ENCODE measurements around the gene MUC5B.
"Not testable (repeated sequence)": the region's sequence is repeated elsewhere in the genome, so short reads cannot be mapped to it uniquely, and the experiment has no call there.

Gene MUC5B

GRCh38 chr11:1234054-1234720, 11.3 kb downstream of the MUC5B start:
- no peak for DNase-seq

DNA sequence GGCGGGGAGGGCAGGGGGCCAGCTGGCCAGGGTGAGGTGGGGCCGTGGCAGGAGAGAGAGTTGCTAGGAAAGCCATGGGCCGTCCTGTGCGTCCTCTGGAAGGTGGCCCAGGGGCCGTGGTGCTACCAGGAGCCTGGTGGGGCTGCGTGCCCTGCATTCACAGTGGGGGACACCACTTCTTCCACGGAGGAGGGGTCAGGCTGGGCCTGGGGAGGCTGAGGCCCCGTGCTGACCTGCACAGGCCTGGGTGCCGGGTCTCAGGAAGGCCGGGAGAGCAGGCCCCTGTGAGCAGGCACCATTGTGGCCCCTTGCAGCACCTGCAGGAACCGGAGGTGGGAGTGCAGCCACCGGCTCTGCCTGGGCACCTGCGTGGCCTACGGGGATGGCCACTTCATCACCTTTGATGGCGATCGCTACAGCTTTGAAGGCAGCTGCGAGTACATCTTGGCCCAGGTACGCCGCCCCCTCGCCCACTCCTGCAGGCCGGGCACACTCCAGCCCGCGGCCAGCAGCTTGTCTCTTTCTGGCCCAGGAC, 12.0 kb downstream of the MUC5B start:
- no peak for DNase-seq

DNA sequence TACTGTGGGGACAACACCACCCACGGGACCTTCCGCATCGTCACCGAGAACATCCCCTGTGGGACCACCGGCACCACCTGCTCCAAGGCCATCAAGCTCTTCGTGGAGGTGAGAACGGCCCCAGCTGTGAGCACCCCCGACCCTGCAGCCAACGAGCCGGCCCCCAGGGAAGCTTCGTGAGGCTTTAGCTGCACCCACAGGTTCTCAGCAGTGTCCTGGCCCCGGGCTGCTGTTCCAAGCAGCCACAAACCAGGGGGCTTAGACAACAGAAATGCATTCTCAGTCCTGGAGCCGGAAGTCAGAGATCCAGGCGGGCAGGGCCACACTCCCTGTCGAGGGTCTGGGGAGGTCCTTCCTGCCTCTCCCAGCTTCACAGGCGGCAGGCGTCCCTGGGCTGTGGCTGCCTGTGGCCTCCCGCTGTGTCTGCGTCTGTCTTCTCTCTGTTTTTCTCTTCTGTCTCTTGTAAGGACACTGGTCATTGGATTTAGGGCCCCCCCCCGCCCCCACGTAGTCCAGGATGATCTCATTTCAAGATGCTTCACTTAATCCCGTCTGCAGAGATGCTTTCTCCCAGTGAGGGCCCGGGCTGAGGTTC, 12.5 kb downstream of the MUC5B start:
- DNase-seq = no peak

GRCh38 chr11:1235901-1236315, 13.0 kb downstream of the MUC5B start:
- no peak for DNase-seq

- DNase-seq = no peak
Observed at GRCh38 chr11:1236316-1237127, 13.7 kb downstream of the MUC5B start.

DNA sequence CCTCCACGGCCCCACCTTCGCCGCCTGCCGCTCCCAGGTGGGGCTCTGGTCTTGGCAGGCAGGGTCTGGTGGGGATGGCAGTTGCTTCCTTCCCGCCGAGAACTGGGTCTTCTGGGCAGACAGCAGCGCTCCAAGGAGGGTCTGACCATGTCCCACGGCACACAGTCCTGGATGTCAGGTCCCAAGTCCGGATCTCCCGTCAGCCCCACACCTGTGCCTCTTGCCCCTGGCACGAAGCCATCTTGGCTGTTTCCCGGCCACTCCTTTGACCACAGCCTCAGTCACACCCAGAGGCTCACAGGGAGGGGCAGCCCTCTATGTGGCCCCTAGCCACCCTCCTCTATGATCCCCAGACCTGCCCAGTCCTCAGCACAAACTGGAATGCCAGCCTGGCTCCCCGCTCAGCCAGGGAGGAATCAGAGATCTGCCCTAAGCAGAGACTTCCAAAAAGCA, 14.3 kb downstream of the MUC5B start:
- DNase-seq = no peak

GRCh38 chr11:1237851-1238250, 15.0 kb downstream of the MUC5B start:
- DNase-seq = no peak

GRCh38 chr11:1238767-1239595, 16.1 kb downstream of the MUC5B start:
- DNase-seq = no peak

DNA sequence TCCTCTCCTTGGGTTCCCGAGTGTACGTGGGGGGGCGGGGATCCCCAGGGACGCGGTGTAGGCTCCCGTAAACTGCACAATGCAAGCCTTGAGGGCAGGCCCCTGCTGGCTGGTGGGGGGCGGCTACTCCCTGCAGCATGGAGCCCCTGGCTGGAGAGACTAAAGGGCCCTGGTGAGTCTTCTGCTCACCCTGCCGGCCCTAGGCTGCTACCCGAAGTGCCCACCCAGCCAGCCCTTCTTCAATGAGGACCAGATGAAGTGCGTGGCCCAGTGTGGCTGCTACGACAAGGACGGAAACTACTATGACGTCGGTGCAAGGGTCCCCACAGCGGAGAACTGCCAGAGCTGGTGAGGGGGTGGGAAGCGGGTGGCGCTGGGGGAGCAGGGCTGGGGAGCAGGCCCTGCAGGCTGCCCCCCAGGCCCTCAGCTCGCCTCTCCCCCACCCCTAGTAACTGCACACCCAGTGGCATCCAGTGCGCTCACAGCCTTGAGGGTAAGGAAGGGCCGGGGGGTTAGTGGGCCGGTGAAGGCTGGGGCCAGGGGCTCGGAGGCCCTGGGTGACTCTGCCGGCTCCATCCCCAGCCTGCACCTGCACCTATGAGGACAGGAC, 16.8 kb downstream of the MUC5B start:
- no peak for DNase-seq

GRCh38 chr11:1240771-1241170, 17.9 kb downstream of the MUC5B start:
- DNase-seq = no peak

GRCh38 chr11:1241706-1242105, 18.8 kb downstream of the MUC5B start:
- DNase-seq = no peak

DNA sequence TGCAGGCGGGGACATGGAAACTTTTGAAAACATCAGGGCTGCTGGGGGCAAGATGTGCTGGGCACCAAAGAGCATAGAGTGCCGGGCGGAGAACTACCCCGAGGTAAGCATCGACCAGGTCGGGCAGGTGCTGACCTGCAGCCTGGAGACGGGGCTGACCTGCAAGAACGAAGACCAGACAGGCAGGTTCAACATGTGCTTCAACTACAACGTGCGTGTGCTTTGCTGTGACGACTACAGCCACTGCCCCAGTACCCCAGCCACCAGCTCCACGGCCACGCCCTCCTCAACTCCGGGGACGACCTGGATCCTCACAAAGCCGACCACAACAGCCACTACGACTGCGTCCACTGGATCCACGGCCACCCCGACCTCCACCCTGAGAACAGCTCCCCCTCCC, 19.4 kb downstream of the MUC5B start:
- no peak for DNase-seq

DNA sequence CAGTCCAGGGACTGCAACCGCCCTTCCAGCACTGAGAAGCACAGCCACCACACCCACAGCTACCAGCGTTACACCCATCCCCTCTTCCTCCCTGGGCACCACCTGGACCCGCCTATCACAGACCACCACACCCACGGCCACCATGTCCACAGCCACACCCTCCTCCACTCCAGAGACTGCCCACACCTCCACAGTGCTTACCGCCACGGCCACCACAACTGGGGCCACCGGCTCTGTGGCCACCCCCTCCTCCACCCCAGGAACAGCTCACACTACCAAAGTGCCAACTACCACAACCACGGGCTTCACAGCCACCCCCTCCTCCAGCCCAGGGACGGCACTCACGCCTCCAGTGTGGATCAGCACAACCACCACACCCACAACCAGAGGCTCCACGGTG, 19.9 kb downstream of the MUC5B start:
- DNase-seq = not testable (repeated sequence)

GRCh38 chr11:1243521-1243920, 20.7 kb downstream of the MUC5B start:
- not testable (repeated sequence) for DNase-seq

DNA sequence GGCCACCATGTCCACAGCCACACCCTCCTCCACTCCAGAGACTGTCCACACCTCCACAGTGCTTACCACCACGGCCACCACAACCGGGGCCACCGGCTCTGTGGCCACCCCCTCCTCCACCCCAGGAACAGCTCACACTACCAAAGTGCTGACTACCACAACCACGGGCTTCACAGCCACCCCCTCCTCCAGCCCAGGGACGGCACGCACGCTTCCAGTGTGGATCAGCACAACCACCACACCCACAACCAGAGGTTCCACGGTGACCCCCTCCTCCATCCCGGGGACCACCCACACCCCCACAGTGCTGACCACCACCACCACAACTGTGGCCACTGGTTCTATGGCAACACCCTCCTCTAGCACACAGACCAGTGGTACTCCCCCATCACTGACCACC, 21.7 kb downstream of the MUC5B start:
- DNase-seq = not testable (repeated sequence)

- not testable (repeated sequence) for DNase-seq
Observed at GRCh38 chr11:1245717-1246116, 22.9 kb downstream of the MUC5B start.

DNA sequence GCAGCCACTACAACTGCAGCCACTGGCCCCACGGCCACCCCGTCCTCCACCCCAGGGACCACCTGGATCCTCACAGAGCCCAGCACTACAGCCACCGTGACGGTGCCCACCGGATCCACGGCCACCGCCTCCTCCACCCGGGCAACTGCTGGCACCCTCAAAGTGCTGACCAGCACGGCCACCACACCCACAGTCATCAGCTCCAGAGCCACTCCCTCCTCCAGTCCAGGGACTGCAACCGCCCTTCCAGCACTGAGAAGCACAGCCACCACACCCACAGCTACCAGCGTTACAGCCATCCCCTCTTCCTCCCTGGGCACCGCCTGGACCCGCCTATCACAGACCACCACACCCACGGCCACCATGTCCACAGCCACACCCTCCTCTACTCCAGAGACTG, 23.4 kb downstream of the MUC5B start:
- DNase-seq = not testable (repeated sequence)

- not testable (repeated sequence) for DNase-seq
Observed at GRCh38 chr11:1247026-1247425, 24.2 kb downstream of the MUC5B start.

GRCh38 chr11:1248951-1249350, 26.1 kb downstream of the MUC5B start:
- not testable (repeated sequence) for DNase-seq

- not testable (repeated sequence) for DNase-seq
Observed at GRCh38 chr11:1250411-1250810, 27.5 kb downstream of the MUC5B start.

- DNase-seq = no peak
Observed at GRCh38 chr11:1251236-1251770, 28.4 kb downstream of the MUC5B start.
